ENCODE data around the gene ATF2. TPM values are rescaled to one million over a fixed set of nuclear protein-coding genes. Genes with fewer than 3 reads are reported as not detected.
A peak's percentile ranks its signal among the peaks of the same experiment; 100 is the strongest.

The ATF2 gene
- total and polyA plus RNA-seq, 2 donors (not counting 1 experiment from before 2014, with no cell fraction given): 52.7 to 64.5 TPM

DNA sequence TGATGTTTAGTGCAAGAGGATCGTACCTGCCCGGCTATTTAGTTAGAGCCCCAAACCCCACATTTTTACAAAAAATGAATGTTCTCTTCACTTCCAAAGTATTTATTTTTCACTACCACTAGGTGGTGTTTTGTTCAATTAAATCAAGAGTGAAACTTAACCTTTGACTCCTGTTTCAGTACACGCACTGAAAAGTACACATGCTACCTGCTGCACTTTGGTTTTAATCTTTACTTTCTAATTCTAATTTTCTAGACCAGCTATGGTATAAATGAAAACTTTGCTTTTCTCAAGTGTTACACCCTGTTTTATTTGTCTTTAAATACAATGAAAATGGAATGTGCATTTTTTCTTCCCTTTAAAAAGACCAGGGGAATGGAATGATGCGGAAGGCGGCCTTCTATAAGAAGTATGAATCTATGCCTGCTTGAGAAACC is 131.4 kb downstream of the ATF2 start:
- Histone ChIP-seq H4K20me1 (ENCODE audit: control insufficient read depth, extremely low read depth, insufficient read depth, low read length) (no peaks in the 10 kb centered on the region), H3K4me3 (replicated peaks in 1 of 4; ENCODE audit: control extremely low read depth in 1 of 4, insufficient read depth in 1 of 4, low read depth in 3 of 4, low read length in 4 of 4) (no peak overlapping the region), H3K4me1 (ENCODE audit: control insufficient read depth, extremely low read depth, insufficient read depth, low read length) (no peaks in the 10 kb centered on the region), H3K36me3 (ENCODE audit: control insufficient read depth, insufficient read depth, low read length) (no peaks in the 10 kb centered on the region), H3K9me3 (ENCODE audit: control insufficient read depth, insufficient read depth, low read depth, low read length) (no peaks in the 10 kb centered on the region), H3K4me2 (ENCODE audit: extremely low read depth, insufficient read depth, low read length) (no peak overlapping the region), H3K9ac (ENCODE audit: insufficient read depth, low read length) (no peak overlapping the region), H3K79me2 (ENCODE audit: control insufficient read depth, insufficient read depth, low read length) (no peaks in the 10 kb centered on the region), H2AFZ (ENCODE audit: low read length) (no peak overlapping the region), H3K27me3 (ENCODE audit: control insufficient read depth, insufficient read depth, low read length) (no peaks in the 10 kb centered on the region), H3K27ac (ENCODE audit: insufficient read depth, low read length) (no peak overlapping the region)
- TF ChIP-seq EZH2 (IDR thresholded peaks at IDR 0.05; ENCODE audit: low read length, missing control alignments): no peak
- TF ChIP-seq, protein P1, sequence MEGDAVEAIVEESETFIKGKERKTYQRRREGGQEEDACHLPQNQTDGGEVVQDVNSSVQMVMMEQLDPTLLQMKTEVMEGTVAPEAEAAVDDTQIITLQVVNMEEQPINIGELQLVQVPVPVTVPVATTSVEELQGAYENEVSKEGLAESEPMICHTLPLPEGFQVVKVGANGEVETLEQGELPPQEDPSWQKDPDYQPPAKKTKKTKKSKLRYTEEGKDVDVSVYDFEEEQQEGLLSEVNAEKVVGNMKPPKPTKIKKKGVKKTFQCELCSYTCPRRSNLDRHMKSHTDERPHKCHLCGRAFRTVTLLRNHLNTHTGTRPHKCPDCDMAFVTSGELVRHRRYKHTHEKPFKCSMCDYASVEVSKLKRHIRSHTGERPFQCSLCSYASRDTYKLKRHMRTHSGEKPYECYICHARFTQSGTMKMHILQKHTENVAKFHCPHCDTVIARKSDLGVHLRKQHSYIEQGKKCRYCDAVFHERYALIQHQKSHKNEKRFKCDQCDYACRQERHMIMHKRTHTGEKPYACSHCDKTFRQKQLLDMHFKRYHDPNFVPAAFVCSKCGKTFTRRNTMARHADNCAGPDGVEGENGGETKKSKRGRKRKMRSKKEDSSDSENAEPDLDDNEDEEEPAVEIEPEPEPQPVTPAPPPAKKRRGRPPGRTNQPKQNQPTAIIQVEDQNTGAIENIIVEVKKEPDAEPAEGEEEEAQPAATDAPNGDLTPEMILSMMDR (conservative IDR thresholded peaks at IDR 0.05 in 1 of 2, IDR thresholded peaks at IDR 0.05 in 1 of 2; ENCODE audit: low read depth in 1 of 2, low read length in 2 of 2): peak in 1 of 2 donors; percentile 40
- peak; percentile 28 to 52 for DNase-seq (ENCODE audit: low read depth in 2 of 2)

- Histone ChIP-seq H3K9me3 (ENCODE audit: control insufficient read depth, insufficient read depth, low read depth, low read length) (no peaks in the 10 kb centered on the region), H3K9ac (ENCODE audit: insufficient read depth, low read length) (no peak overlapping the region), H3K4me3 (replicated peaks in 1 of 4; ENCODE audit: control extremely low read depth in 1 of 4, insufficient read depth in 1 of 4, low read depth in 3 of 4, low read length in 4 of 4) (no peak overlapping the region), H3K27me3 (ENCODE audit: control insufficient read depth, insufficient read depth, low read length) (no peaks in the 10 kb centered on the region), H4K20me1 (ENCODE audit: control insufficient read depth, extremely low read depth, insufficient read depth, low read length) (no peaks in the 10 kb centered on the region), H3K4me2 (ENCODE audit: extremely low read depth, insufficient read depth, low read length) (no peak overlapping the region), H2AFZ (ENCODE audit: low read length) (no peak overlapping the region), H3K36me3 (ENCODE audit: control insufficient read depth, insufficient read depth, low read length) (no peaks in the 10 kb centered on the region), H3K79me2 (ENCODE audit: control insufficient read depth, insufficient read depth, low read length) (no peaks in the 10 kb centered on the region), H3K4me1 (ENCODE audit: control insufficient read depth, extremely low read depth, insufficient read depth, low read length) (no peaks in the 10 kb centered on the region), H3K27ac (ENCODE audit: insufficient read depth, low read length) (no peak overlapping the region)
- no peak for DNase-seq (ENCODE audit: low read depth in 2 of 2)
- TF ChIP-seq, protein P1 (conservative IDR thresholded peaks at IDR 0.05 in 1 of 2, IDR thresholded peaks at IDR 0.05 in 1 of 2; ENCODE audit: low read depth in 1 of 2, low read length in 2 of 2): no peak
- TF ChIP-seq EZH2 (IDR thresholded peaks at IDR 0.05; ENCODE audit: low read length, missing control alignments): no peak
Measured at GRCh38 chr2:175035806-175036205, 132.2 kb downstream of the ATF2 start.

DNA sequence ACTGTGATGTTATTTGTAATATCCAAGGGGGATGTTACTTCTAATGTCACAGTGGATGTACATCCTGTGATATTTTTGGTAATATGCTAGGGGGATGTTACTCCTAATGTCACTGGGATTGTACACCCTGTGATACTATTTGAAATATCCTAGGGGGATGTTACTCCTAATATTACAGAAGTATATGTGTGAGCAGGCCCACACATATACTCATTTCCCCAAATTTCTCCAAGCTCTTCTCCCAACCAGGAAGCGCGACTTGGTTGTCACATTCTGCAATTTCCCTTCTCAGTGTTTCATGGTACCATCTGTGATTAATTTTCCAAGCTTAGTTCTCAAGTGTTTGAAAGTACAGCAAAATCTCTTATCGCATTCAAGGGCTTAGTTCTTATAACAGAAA is 133.3 kb downstream of the ATF2 start:
- no peak for TF ChIP-seq EZH2 (IDR thresholded peaks at IDR 0.05; ENCODE audit: low read length, missing control alignments)
- TF ChIP-seq, protein P1 (conservative IDR thresholded peaks at IDR 0.05 in 1 of 2, IDR thresholded peaks at IDR 0.05 in 1 of 2; ENCODE audit: low read depth in 1 of 2, low read length in 2 of 2): no peak

More for the DNA sequence above, 133.3 kb downstream of the ATF2 start:
- Histone ChIP-seq H3K9ac (ENCODE audit: insufficient read depth, low read length) (no peak overlapping the region), H3K36me3 (ENCODE audit: control insufficient read depth, insufficient read depth, low read length) (no peaks in the 10 kb centered on the region), H3K27me3 (ENCODE audit: control insufficient read depth, insufficient read depth, low read length) (no peaks in the 10 kb centered on the region), H3K79me2 (ENCODE audit: control insufficient read depth, insufficient read depth, low read length) (no peaks in the 10 kb centered on the region), H3K9me3 (ENCODE audit: control insufficient read depth, insufficient read depth, low read depth, low read length) (no peaks in the 10 kb centered on the region), H2AFZ (ENCODE audit: low read length) (no peak overlapping the region), H3K27ac (ENCODE audit: insufficient read depth, low read length) (no peak overlapping the region), H4K20me1 (ENCODE audit: control insufficient read depth, extremely low read depth, insufficient read depth, low read length) (no peaks in the 10 kb centered on the region), H3K4me1 (ENCODE audit: control insufficient read depth, extremely low read depth, insufficient read depth, low read length) (no peaks in the 10 kb centered on the region), H3K4me2 (ENCODE audit: extremely low read depth, insufficient read depth, low read length) (no peak overlapping the region), H3K4me3 (replicated peaks in 1 of 4; ENCODE audit: control extremely low read depth in 1 of 4, insufficient read depth in 1 of 4, low read depth in 3 of 4, low read length in 4 of 4) (no peak overlapping the region)
- no peak for DNase-seq (ENCODE audit: low read depth in 2 of 2)
